H1 (cell line): ENCODE results near the gene TRAPPC5. TPM values are rescaled to one million over a fixed set of nuclear protein-coding genes. Genes with fewer than 3 reads are reported as not detected.

Source experiments
- CTCF ChIA-PET: fragments of 300-600 bp; sonication (Branson Sonifier 250); formaldehyde crosslinking; loops from one replicate; lab custom pipeline; 2021; ENCODE audit not compliant: partially characterized antibody; lab: Charles Lee
- POLR2A ChIA-PET: fragments of 300-600 bp; sonication (Branson Sonifier 250); formaldehyde crosslinking; loops from one replicate; lab custom pipeline; 2021; ENCODE audit warnings: inconsistent platforms; ENCODE audit not compliant: partially characterized antibody; lab: Charles Lee
- DNase-seq, 2 experiments: peaks; one replicate each; pipeline versions ENCODE4 v3.0.0 to v3.0.0-alpha.2; 2010 to 2022; ENCODE audit warnings: low spot score in 2 of 2, low read depth in 1 of 2, mixed read lengths in 1 of 2
- FAIRE-seq: peaks from 2 replicates; lab custom pipeline; 2011; peaks lifted over from hg19 to GRCh38; lab: Jason Lieb, UNC
- H2AFZ ChIP-seq: 2 replicates; pipeline ENCODE4 v1.8.1; 2012; ENCODE audit warnings: low read length, inconsistent platforms
- H2AK5ac ChIP-seq: 2 replicates; pipeline ENCODE4 v1.6.1; 2013; ENCODE audit warnings: low read depth, low read length
- H2BK120ac ChIP-seq: replicated peaks from 2 replicates; pipeline ENCODE3; 2013; ENCODE audit warnings: low read depth, low read length, inconsistent platforms
- H2BK12ac ChIP-seq: 2 replicates; pipeline ENCODE4 v1.6.1; 2013; ENCODE audit warnings: low read depth, low read length
- H2BK15ac ChIP-seq: 2 replicates; pipeline ENCODE4 v1.6.1; 2013; ENCODE audit warnings: low read length
- H2BK20ac ChIP-seq: 2 replicates; pipeline ENCODE4 v1.6.1; 2013; ENCODE audit warnings: low read length
- H2BK5ac ChIP-seq: 2 replicates; pipeline ENCODE4 v1.6.1; 2013; ENCODE audit warnings: low read depth, low read length
- H3K14ac ChIP-seq: 2 replicates; pipeline ENCODE4 v1.6.1; 2013; ENCODE audit warnings: inconsistent platforms; ENCODE audit not compliant: insufficient read length
- H3K18ac ChIP-seq: 2 replicates; pipeline ENCODE4 v1.6.1; 2013; ENCODE audit warnings: low read length; ENCODE audit errors: extremely low read depth
- H3K23ac ChIP-seq: 2 replicates; pipeline ENCODE4 v1.6.1; 2013; ENCODE audit warnings: inconsistent platforms; ENCODE audit not compliant: insufficient read length
- H3K23me2 ChIP-seq: 2 replicates; pipeline ENCODE4 v1.6.1; 2013; ENCODE audit warnings: low read depth, low read length
- H3K27ac ChIP-seq: 2 replicates; pipeline ENCODE4 v1.6.1; 2011; ENCODE audit warnings: low read depth, low read length, inconsistent platforms
- H3K27me3 ChIP-seq, 4 experiments: replicated peaks in 1 of 4; 1 replicate in 1 of 4; 2 replicates in 3 of 4; pipeline versions ENCODE4 v1.6.1 to v1.8.1; 2011 to 2013; ENCODE audit warnings: low read length in 3 of 4, mild to moderate bottlenecking in 3 of 4, inconsistent platforms in 2 of 4, mixed read lengths in 2 of 4, moderate library complexity in 1 of 4; ENCODE audit not compliant: control insufficient read depth in 3 of 4, insufficient read depth in 3 of 4; ENCODE audit errors: extremely low read depth in 1 of 4
- H3K36me3 ChIP-seq, 4 experiments: 2 replicates each; pipeline versions ENCODE4 v1.6.1 to v1.8.1; 2011 to 2013; ENCODE audit warnings: mild to moderate bottlenecking in 4 of 4, low read length in 3 of 4, moderate library complexity in 2 of 4, control low read depth in 1 of 4, inconsistent platforms in 1 of 4; ENCODE audit not compliant: insufficient read depth in 4 of 4, control insufficient read depth in 2 of 4
- H3K4ac ChIP-seq: replicated peaks from 2 replicates; pipeline ENCODE3; 2013; ENCODE audit warnings: low read length, low read depth, mixed read lengths, inconsistent platforms; ENCODE audit not compliant: insufficient read length
- H3K4me1 ChIP-seq, 4 experiments: replicated peaks in 1 of 4; 1 replicate in 1 of 4; 2 replicates in 3 of 4; pipeline versions ENCODE4 v1.6.1 to v1.8.1; 2011 to 2013; ENCODE audit warnings: low read length in 3 of 4, inconsistent platforms in 2 of 4, mixed read lengths in 1 of 4; ENCODE audit not compliant: insufficient read depth in 4 of 4, control insufficient read depth in 3 of 4
- H3K4me2 ChIP-seq, 2 experiments: 2 replicates each; pipeline versions ENCODE4 v1.6.1 to v1.8.1; 2011 to 2013; ENCODE audit warnings: low read depth in 2 of 2, low read length in 2 of 2, control low read depth in 1 of 2, inconsistent platforms in 1 of 2, mild to moderate bottlenecking in 1 of 2; ENCODE audit not compliant: insufficient read depth in 1 of 2
- H3K4me3 ChIP-seq, 4 experiments: fragments of 200-600, 300-600 bp in 1 of 4; sonication (generic), shearing (Covaris generic), sonication (Bioruptor Twin) in 1 of 4; 2 replicates each; pipeline versions ENCODE4 v1.5.1 to v1.8.1; 2011 to 2016; ENCODE audit warnings: low read length in 4 of 4, low read depth in 3 of 4, control low read depth in 2 of 4, inconsistent platforms in 2 of 4, mild to moderate bottlenecking in 2 of 4, mixed read lengths in 1 of 4, moderate library complexity in 1 of 4; ENCODE audit not compliant: insufficient read depth in 2 of 4; ENCODE audit errors: extremely low read depth in 1 of 4
- H3K56ac ChIP-seq: replicated peaks from 2 replicates; pipeline ENCODE3; 2013; ENCODE audit warnings: low read depth, mild to moderate bottlenecking, mixed read lengths, low read length, inconsistent platforms; ENCODE audit not compliant: insufficient read length
- H3K79me1 ChIP-seq: 2 replicates; pipeline ENCODE4 v1.6.1; 2013; ENCODE audit warnings: low read depth, low read length, control low read depth
- H3K79me2 ChIP-seq, 2 experiments: 2 replicates each; pipeline versions ENCODE4 v1.6.1 to v1.8.1; 2012 to 2013; ENCODE audit warnings: low read length in 2 of 2, mild to moderate bottlenecking in 2 of 2, inconsistent platforms in 1 of 2; ENCODE audit not compliant: insufficient read depth in 2 of 2, control insufficient read depth in 1 of 2
- H3K9ac ChIP-seq, 4 experiments: replicated peaks in 1 of 4; 1 replicate in 1 of 4; 2 replicates in 3 of 4; pipeline versions ENCODE4 v1.6.1 to v1.8.1; 2011 to 2013; ENCODE audit warnings: low read depth in 3 of 4, low read length in 3 of 4, control low read depth in 2 of 4, mild to moderate bottlenecking in 2 of 4, moderate library complexity in 2 of 4, inconsistent platforms in 1 of 4; ENCODE audit errors: extremely low read depth in 1 of 4
- H3K9me3 ChIP-seq, 2 experiments: 2 replicates each; pipeline versions ENCODE4 v1.6.1 to v1.8.1; 2012 to 2013; ENCODE audit warnings: mild to moderate bottlenecking in 2 of 2, moderate library complexity in 2 of 2, control low read depth in 1 of 2, inconsistent platforms in 1 of 2, low read depth in 1 of 2, low read length in 1 of 2, mixed read lengths in 1 of 2; ENCODE audit not compliant: insufficient read depth in 2 of 2
- H4K20me1 ChIP-seq, 2 experiments: replicated peaks in 1 of 2; 2 replicates each; pipeline versions ENCODE3 to v1.8.1; 2011 to 2013; ENCODE audit warnings: inconsistent platforms in 2 of 2, low read length in 2 of 2, mild to moderate bottlenecking in 1 of 2; ENCODE audit not compliant: insufficient read depth in 2 of 2, control insufficient read depth in 1 of 2
- H4K5ac ChIP-seq: 2 replicates; pipeline ENCODE4 v1.6.1; 2013; ENCODE audit warnings: low read length, low read depth, mixed read lengths, inconsistent platforms; ENCODE audit not compliant: insufficient read length
- H4K8ac ChIP-seq: 2 replicates; pipeline ENCODE4 v1.8.0; 2013; ENCODE audit warnings: mild to moderate bottlenecking, moderate library complexity, low read length, inconsistent platforms; ENCODE audit not compliant: insufficient read depth; ENCODE audit errors: extremely low read depth
- H4K91ac ChIP-seq: replicated peaks from 2 replicates; pipeline ENCODE3; 2013; ENCODE audit warnings: low read length, mixed read lengths, inconsistent platforms; ENCODE audit not compliant: insufficient read length
- EZH2 ChIP-seq: fragments of 200-600 bp; sonication (generic); IDR thresholded peaks from 2 replicates; pipeline ENCODE4 v1.7.1; 2012; ENCODE audit warnings: low read depth, mild to moderate bottlenecking, moderate library complexity, low read length, inconsistent platforms; ENCODE audit not compliant: severe bottlenecking
- FOSL1 ChIP-seq: IDR thresholded peaks from 2 replicates; pipeline ENCODE4 v1.6.1; 2011; ENCODE audit warnings: mild to moderate bottlenecking, low read depth, low read length, moderate library complexity; ENCODE audit not compliant: insufficient read depth
- GTF2F1 ChIP-seq: IDR thresholded peaks from 2 replicates; pipeline ENCODE4 v1.6.1; 2012; ENCODE audit warnings: low read depth, low read length, improper control_type of control experiment, borderline replicate concordance
- HDAC6 ChIP-seq: IDR thresholded peaks from one replicate; pipeline ENCODE4 v1.7.1; 2012; ENCODE audit warnings: low read depth, mild to moderate bottlenecking, inconsistent platforms, low read length, moderate library complexity
- MAX ChIP-seq: IDR thresholded peaks from 2 replicates; pipeline ENCODE4 v1.6.1; 2012; ENCODE audit warnings: inconsistent platforms
- PHF8 ChIP-seq: fragments of 200-600 bp; sonication (generic); conservative IDR thresholded peaks from 2 replicates; pipeline ENCODE4 v1.7.1; 2012; ENCODE audit warnings: low read depth, mild to moderate bottlenecking, inconsistent platforms, low read length, moderate library complexity
- POU5F1 ChIP-seq: IDR thresholded peaks from 2 replicates; pipeline ENCODE4 v1.6.1; 2011; ENCODE audit warnings: low read depth, mild to moderate bottlenecking, low read length, moderate library complexity
- RAD21 ChIP-seq, 2 experiments: IDR thresholded peaks in 1 of 2; conservative IDR thresholded peaks in 1 of 2; 2 replicates each; pipeline ENCODE4 v1.6.1; 2011; ENCODE audit warnings: low read depth in 2 of 2, low read length in 2 of 2, improper control_type of control experiment in 1 of 2, inconsistent platforms in 1 of 2, mild to moderate bottlenecking in 1 of 2, moderate library complexity in 1 of 2
- RFX5 ChIP-seq: IDR thresholded peaks from 2 replicates; pipeline ENCODE4 v1.6.1; 2011; ENCODE audit warnings: low read depth, low read length, improper control_type of control experiment, borderline replicate concordance
- RNF2 ChIP-seq: fragments of 200-900, 300-1000 bp; sonication (generic); IDR thresholded peaks from 2 replicates; pipeline ENCODE4 v1.7.1; 2016; ENCODE audit warnings: borderline replicate concordance, low read depth, mild to moderate bottlenecking, antibody characterized with exemption, low read length; ENCODE audit not compliant: poor library complexity, severe bottlenecking; ENCODE audit errors: missing control alignments
- SP4 ChIP-seq: IDR thresholded peaks from 2 replicates; pipeline ENCODE4 v1.6.1; 2012; ENCODE audit warnings: low read length, inconsistent platforms
- SRF ChIP-seq: IDR thresholded peaks from 2 replicates; pipeline ENCODE4 v1.6.1; 2011; ENCODE audit warnings: mild to moderate bottlenecking, low read depth, low read length, moderate library complexity
- WGBS, 2 experiments: shearing (Covaris generic) in 1 of 2; methylation state at CpG; one replicate each; pipeline versions ENCODE4 v1.1.6 to v1.1.7; 2013 to 2015; ENCODE audit warnings: low lambda C conversion rate in 2 of 2, mixed read lengths in 2 of 2, inconsistent platforms in 1 of 2, low coverage in 1 of 2, missing lambda C conversion rate in 1 of 2; ENCODE audit not compliant: insufficient replicate concordance in 2 of 2, insufficient coverage in 1 of 2, insufficient read length in 1 of 2; ENCODE audit errors: extremely low coverage in 1 of 2, missing lambda C conversion rate in 1 of 2; 5-methylcytosine and 5-hydroxymethylcytosine counted together
- polyA plus RNA-seq, 7 experiments: library from polyadenylated mRNA; depleted of rRNA in 3 of 7; stranded (reverse) in 5 of 7; unstranded in 2 of 7; fragments of >200 nt in 5 of 7; fragments of 200-250 nt in 2 of 7; gene quantifications; 1 replicate in 5 of 7; 2 replicates in 1 of 7; 4 replicates in 1 of 7; pipeline versions ENCODE4 v1.2.1 to v1.2.3, GENCODE V29; 2011 to 2013; ENCODE audit warnings: missing spikeins in 2 of 7, mixed read lengths in 2 of 7
- total RNA-seq: library from RNA; stranded (reverse); fragmentation: NEBNext Ultra II Directional; extraction: Animal tissue kit (Norgen Biotek cat#: 25700); gene quantifications from 2 replicates; pipeline ENCODE4 v1.2.1, GENCODE V29; 2021

Gene TRAPPC5
- total and polyA plus RNA-seq, 2 of the 8 experiments (the other 6 are each of a cell fraction or from before 2014, with no cell fraction given): 109 to 120 TPM

GRCh38 chr19:7640803-7641202 is 39.8 kb upstream of the TRAPPC5 start:
- Histone ChIP-seq H3K14ac (no peak overlapping the region), H3K23ac (no peak overlapping the region), H3K27me3 (peaks cover under 1 to 10% (median 8%) of the 10 kb centered on the region in 4 experiments), H2BK12ac (no peak overlapping the region), H4K20me1 (peaks cover 0 to 17% of the 10 kb centered on the region in 2 experiments), H2BK120ac (no peak overlapping the region), H3K79me1 (no peaks in the 10 kb centered on the region; the same call in 1 of the 2 replicates), H3K27ac (no peak overlapping the region), H3K4me1 (peaks cover 0 to 10% (median under 1%) of the 10 kb centered on the region in 4 experiments; a peak in 3 of 7 replicates), H4K8ac (no peak overlapping the region), H3K4ac (no peak overlapping the region), H4K91ac (no peak overlapping the region), H3K36me3 (peaks cover 0 to 6% (median 0%) of the 10 kb centered on the region in 4 experiments; a peak in 2 of 8 replicates), H2BK5ac (no peak overlapping the region), H3K18ac (no peak overlapping the region), H3K56ac (no peak overlapping the region), H2AK5ac (no peak overlapping the region), H3K79me2 (peaks cover 0 to 3% of the 10 kb centered on the region in 2 experiments; a peak in 1 of 4 replicates), H3K4me2 (no peak overlapping the region), H3K9me3 (no peaks in the 10 kb centered on the region; a peak in 1 of 4 replicates), H3K9ac (no peak overlapping the region), H3K23me2 (peaks cover 5% of the 10 kb centered on the region; the same call in 1 of the 2 replicates), H2BK20ac (no peak overlapping the region), H3K4me3 (no peak overlapping the region), H4K5ac (no peak overlapping the region), H2BK15ac (no peak overlapping the region), H2AFZ (no peak overlapping the region)
- POLR2A ChIA-PET: interaction anchor here (0.6 to 2.2 kb wide), 6 partner anchors 10 to 188 kb away, joined by 3 to 10 read pairs (median 4); partner anchors contain the start of genes CAMSAP3, PET100 and XAB2
- CTCF ChIA-PET: interaction anchor here (0.6 to 2.1 kb wide), 23 partner anchors 10 to 217 kb away, joined by 3 to 11 read pairs (median 4); partner anchors contain the start of genes PET100, RETN, TRAPPC5 and XAB2
- WGBS, 2 experiments: 94% methylated on average over 11 of the region's 11 CpGs; no CpG with 5 or more reads in 1 of the 2 experiments
- DNase-seq: no peak
- FAIRE-seq: no peak
- TF ChIP-seq PHF8: no peak
- no peak for TF ChIP-seq POU5F1
- TF ChIP-seq EZH2: no peak
- no peak for TF ChIP-seq RFX5
- no peak for TF ChIP-seq GTF2F1
- no peak for TF ChIP-seq SP4
- no peak for TF ChIP-seq MAX
- no peak for TF ChIP-seq HDAC6
- TF ChIP-seq RNF2: no peak
- TF ChIP-seq RAD21 (IDR thresholded peaks at IDR 0.05 in 1 of 2, conservative IDR thresholded peaks at IDR 0.05 in 1 of 2; ENCODE audit: low read depth in 2 of 2, low read length in 2 of 2): no peak
- no peak for TF ChIP-seq SRF
- TF ChIP-seq FOSL1: no peak
